ENCODE data around the gene UVRAG.

DNA sequence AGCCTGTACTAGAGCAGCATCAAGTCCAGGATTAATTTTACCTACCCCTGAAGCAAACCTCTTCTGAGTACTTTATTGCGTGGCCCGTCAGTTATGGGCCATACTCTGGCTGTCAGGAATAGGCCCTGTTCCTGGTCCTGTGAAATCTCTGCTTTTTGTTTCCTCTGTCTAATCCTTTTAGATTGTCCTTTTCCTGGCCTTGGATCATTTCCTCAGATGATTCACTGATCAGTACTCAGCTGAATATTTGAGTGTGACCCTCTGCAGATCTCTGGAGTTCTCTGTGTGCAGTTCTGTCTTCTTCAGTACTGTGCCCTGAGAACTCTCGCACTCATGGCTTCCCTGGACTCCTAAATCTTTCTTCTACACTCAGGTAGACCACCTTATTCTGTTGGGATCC is 123.5 kb downstream of the UVRAG start:
- no peak for TF ChIP-seq SUZ12 (IDR thresholded peaks at IDR 0.05; ENCODE audit: extremely low read depth, insufficient read depth, insufficient read length)
- TF ChIP-seq YY1 (IDR thresholded peaks at IDR 0.05; ENCODE audit: insufficient read depth, insufficient read length) = no peak
- TF ChIP-seq ZNF274 (IDR thresholded peaks at IDR 0.05; ENCODE audit: low read depth, low read length) = no peak
